Esophagus mucosa (tissue), 1 donor: ENCODE results near the gene KCNK16. TPM values are rescaled to one million over a fixed set of nuclear protein-coding genes. Genes with fewer than 3 reads are reported as not detected.

Experiments
- ATAC-seq: fragments of 200-7000 bp; cut with Tn5 transposase; one replicate; pipeline ENCODE4 v1.9.1; 2020
- total RNA-seq: library from RNA; stranded (reverse); gene quantifications from one replicate; pipeline ENCODE4 v1.2.4, GENCODE V29; 2023
- donor health status: DM: yes; HTN: yes; CAD: no.

KCNK16 gene
- total RNA-seq, 1 donor from 2014 or later, result not detected

DNA sequence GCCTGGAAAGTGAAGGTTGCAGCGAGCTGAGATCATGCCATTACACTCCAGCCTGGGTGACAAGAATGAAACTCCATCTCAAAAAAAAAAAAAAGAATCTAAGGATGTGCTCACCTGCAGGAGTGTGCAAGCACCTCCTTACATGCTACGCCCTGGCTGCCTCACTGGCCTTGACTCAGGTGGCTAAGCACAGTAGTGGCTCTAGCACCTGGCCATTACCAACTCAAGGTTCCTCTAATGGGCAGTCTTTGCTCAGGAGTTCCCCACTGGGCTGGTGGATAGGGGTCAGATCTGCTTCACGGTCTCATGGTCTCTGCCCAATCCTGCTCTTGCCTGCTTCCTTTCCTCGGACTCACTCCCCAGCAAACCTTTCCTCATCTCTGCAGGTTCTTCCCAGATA lies 48.0 kb downstream of the KCNK16 start:
- no peak for ATAC-seq

DNA sequence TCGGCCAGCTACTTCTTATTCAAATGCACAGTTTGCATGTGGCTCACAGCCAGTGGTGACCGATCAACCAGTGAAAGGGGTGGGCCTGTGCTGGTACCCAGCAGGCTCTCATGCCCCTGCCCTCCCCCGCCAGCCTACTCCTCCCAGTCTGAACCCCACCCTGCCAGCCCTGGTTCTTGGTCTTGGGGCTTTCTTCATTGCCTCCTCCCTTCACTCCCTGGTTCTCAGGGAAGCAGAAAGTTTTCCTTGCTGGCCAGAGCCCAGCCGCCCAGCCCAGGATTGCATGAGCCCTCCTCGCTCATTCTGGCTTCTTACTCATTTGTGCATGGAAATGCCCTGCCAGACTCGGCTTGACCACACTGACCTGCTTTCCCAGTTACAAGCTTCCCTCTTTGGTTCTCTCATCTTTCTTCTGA lies 49.1 kb downstream of the KCNK16 start:
- peak; percentile 67 for ATAC-seq

DNA sequence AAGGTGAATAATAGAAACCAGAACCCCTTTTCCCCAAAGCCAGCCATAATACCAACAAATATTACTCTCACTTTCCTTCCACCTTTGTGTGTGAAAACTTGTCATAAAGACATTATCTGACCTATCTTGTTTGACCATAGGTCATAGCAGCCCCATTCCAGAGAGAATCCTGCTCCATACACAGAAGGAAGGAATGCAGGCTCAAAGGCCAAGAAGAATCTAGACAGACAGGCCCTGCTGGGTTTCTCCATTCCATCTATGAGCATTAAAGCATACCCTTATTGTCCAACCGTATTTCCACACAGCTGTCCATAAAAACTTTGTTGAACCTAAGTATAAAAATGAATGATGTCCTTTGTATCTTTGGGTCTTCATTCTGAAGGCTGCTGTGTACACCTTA lies 52.5 kb downstream of the KCNK16 start:
- no peak for ATAC-seq

DNA sequence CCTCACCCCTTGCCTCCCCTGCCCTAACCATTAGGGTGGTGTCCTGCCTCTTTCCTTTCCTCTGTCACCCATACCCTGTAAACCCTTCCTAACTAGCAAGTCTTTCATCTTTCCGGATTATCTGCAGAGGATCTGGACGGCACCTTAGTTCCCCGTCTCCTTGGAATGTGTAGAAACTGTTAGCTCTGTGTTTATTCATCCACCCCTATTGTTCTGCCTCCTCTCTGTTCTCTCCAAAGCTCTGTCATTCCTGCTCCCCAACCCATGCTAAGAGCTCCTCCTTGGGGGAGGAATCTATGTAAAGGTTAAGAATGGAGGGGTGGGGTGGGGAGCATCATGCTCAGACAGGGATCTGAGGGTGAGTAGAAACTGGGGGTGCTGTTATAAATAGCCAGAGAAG lies 53.8 kb downstream of the KCNK16 start:
- ATAC-seq, result no peak

DNA sequence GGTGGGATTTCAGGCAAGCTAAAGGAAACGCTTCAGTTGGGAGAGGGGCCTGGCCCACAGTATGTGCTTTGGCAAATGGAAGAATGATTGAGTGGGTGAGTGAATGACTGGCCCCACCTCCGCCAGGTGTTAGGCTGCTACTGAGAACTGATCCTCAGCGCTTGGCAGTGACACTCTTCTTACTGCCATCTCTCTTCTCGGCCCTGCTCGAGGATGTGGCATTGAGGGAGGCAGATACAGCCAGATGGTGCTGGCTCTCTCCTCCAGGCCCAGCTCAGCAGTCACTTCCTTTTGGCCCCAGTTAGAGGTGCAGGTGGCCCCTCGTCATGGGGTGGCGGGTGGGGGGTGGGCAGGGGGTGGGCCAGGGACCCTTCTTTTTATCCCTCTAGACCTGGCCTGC lies 54.3 kb downstream of the KCNK16 start:
- ATAC-seq, result no peak

DNA sequence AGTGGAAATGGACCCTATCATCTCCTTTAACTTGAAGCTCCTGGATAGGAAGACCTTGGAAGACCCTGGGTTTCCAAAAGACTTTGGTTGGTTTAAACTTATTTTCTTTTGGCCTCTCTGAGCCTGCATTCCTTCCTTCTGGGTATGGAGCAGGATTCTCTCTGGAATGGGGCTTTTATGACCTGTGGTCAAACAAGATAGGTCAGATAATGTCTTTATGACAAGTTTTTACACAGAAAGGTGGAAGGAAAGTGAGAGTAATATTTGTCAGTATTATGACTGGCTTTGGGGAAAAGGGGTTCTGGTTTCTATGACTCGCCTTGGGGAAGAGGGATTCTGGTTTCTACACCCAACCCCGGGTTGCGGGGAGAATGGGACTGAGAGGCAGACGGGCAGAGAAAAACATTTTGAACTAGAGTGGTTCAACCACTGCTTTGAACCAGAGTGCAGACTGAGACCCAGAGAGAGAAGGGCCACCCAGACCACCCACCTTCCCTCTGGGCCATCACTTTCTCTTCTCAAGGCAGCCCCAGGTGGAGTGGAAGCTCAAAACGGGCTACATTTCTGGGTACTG lies 55.6 kb downstream of the KCNK16 start:
- ATAC-seq, result no peak

DNA sequence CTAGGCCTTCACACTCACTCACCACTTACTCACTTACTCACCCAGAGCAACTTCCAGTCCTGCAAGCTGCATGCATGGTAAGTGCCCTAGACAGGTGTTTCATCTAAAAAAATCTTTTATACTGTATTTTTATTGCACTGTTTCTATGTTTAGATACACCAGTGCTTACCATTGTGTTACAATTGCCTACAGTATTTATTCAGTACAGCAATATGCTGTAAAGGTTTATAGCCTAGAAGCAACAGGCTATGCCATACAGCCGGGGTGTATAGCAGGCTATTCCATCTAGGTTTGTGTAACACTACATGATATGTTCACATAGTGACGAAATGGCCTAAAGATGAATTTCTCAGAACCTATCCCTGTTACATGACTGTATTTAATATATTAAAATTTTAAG lies 56.1 kb downstream of the KCNK16 start:
- no peak for ATAC-seq

Other genes starting within 250 kb of the KCNK16 start
- gene SAYSD1, start 207.5 kb downstream of the KCNK16 start, total RNA-seq, result 8.9 TPM
- gene KCNK5, start 93.2 kb downstream of the KCNK16 start, total RNA-seq, result 5.1 TPM
- 0.12 TPM for gene KCNK17, start 8.3 kb downstream of the KCNK16 start, total RNA-seq